NCI-H226 (cell line): ENCODE results near the gene PSD4.

Source experiments
- DNase-seq: peaks from one replicate; pipeline ENCODE4 v3.0.0-alpha.2; 2015

Gene PSD4

DNA sequence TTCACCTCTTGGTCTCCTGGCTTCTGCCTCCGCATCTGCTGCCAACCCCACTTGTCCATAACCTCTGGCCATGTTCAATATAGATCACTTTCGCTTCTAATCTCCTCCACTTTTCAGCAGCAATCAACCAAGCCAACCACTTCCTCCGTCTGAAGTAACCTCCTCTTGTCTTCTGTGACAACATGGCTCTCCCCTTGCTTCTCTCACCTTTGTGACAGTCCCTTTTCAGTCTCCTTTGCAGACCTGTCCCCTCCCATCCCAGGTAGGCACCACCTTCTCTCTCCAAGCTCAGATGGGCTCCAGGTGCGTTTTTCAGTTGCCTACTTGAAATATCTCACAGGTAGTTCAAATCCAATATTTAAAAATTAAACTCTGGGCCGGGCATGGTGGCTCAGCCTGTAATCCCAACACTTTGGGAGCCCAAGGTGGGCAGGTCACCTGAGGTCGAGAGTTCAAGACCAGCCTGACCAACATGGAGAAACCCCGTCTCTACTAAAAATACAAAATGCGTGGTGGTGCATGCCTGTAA is 4.7 kb upstream of the PSD4 start:
- DNase-seq, result no peak

DNA sequence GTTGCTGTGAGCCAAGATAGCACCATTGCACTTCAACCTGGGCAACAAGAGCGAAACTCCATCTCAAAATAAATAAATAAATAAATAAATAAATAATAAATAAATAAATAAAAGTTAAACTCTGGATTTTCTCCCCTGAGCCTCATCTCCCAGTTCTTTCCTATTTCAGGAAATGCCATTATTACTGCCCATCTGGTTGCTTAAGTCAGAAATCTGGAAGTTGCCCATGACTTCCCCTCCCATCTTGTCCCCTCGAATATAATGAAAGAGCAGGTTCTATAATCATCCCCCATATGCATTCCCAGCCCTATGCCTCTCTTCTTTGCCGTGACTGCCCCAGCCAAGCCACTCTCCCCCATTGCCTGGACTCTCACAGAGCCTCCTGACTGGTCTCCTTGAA is 4.2 kb upstream of the PSD4 start:
- no peak for DNase-seq

DNA sequence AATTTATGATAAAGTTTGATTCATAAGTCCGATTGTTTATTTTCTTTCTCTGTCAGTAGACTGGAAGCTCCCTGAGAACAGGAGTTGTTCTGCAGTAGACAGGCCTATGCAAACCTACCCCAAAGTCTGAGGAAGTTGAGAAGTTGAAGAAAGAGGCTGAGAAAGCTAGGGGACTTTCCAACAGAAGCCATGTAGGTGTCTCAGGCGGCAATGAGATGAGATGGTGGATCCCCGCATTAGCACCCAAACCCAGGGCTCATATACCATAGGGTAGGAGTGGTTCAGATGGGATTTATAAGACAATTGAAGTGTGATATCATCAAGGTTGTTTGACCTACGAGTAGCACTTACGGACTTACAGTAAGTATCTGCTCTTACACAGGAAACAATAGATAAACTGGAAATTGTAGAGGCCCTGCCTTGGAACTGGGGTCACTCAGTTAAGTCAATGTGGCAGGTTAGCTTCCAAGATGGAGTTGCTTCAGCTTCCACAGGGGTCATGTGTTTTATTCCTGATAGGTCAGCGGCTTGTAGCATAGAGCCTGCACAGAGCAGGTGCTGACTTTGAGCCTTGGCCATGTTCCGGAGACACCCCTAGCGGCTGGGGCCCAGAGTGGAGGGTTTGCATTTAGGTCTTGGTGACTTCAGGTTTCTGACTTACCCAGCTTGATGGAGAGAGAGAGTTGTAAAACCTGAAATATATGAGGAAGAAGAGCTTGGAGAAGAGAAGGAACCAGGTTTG is 2.3 kb upstream of the PSD4 start:
- no peak for DNase-seq

DNA sequence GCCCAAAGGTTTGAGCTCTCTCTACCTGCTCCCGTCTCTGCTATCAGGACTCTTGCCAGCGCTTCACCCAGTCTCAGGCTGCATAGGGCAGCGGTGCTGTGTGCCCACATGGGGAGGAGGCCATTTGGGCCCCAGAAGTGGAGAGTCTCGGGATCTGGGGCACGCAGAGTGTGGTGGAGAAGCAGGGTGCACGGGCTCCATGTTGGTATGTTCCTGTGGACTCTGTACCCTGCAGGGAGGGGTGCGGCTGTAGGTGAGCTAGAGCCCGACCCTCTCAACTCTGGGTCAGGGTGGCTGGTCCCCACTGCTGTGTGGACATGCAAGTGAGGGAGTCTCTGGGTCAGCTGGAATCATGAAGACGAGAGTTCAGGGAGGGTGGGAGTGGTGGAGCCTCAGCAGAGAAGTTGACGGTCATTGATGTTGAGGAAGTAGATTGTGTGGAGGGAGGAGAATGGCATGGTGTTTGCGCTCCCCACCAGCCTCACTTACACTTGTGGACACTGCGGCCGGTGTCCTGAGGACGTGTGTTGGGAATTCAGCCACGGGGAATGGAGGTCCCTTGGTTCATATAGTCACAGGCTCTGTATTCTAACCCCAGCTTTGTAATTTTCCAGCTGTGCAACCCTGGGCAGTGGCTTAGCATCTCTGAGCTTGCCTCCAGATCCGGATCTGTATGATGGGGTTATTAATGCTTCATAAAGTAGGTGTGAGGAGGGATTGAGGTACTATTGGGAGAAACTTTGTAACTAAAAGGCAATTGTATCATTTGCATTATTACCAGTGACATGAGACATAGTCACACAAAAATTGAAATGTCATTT is 840 bp upstream of the PSD4 start:
- no peak for DNase-seq

DNA sequence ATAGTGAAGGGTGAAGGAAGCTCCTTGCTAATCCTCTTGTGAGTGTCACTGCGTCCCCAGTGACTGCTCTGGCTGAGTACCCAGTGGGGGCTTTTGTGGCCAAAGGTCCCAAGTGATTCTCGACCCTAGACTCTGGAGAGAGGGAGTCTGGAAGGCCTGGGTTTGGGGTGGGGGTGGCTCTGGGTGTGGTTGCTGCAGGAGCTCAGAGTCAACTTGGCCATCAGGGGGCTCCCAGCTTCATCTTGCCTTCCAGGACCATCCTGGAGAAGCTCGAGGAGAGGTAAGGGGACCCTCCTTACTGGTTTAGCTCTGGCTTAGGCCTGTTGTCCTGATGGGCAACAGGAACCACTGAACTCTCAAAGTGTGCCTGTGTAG is 592 bp downstream of the PSD4 start:
- no peak for DNase-seq

DNA sequence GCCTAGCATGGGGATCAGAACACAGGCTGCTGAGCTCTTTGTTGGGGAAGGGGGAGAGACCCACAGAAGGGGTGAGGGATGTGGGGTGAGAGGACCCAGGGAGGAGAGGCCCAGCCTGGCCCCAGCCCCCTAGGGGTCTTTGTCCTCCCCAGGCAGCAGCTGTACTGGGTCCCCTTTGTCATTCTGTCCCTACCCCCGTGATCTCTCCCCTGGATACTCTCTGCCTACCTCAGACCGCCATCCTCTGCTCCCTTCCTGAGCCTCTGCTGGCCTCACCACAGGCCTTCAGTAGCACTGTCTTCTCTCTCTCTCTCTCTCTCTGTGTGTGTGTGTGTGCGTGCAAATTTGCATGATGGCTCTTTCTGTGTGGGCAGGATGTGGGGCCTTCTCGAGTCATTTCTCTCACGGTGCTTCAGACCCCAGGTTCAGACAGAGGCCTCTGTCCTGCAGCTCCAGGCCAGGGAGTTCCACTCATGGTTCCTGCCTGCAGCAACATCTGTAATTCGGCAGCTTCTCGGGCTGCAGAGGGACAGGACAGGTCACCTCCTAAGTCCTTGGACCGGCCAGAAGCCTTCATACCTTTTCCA is 1.4 kb downstream of the PSD4 start:
- no peak for DNase-seq

DNA sequence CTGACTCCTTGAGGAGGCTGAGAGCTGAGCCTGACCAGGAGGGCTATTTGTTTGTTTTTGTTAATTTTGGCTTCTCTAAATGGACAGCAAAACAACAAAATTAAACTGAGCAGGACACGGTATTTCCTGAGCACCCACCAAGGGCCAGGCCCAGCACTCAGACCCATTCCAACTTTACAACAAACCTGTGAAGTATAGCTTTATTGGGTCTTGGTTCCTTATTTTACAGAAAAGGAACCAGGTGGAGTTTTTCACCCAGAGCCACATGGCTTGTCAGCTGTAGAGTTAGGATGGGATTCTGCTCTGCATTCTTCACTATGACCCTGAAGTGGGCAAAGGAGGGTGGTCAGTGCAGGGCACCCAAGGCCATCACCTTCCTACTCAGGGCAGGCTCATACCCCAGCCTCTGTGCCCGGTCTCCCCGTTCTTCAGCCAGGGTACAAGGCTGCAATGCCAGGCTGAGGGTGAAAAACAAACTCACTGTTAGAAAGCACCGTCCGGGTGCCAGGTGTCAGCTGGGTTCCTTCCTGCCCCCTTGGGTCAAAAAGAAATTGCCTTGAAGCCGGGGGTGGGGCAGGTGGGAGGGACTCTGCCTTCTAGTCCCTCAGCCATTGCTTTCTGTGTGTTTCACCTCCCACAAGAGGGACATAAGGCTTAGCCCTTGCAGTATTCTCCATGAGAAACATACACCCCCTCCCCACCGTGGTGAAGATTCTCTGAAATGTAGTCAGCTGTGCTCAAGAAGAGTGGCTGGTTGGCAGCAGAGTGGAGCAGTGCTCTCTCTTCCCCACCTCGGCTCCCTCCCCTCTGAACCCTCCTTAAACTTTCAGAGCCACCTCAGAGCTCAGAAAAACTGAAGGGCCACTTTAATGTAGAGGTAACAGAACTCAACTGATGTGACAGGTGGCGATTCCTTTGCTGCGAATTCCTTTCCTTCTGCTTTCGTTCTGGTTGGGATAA is 2.2 kb downstream of the PSD4 start:
- no peak for DNase-seq

DNA sequence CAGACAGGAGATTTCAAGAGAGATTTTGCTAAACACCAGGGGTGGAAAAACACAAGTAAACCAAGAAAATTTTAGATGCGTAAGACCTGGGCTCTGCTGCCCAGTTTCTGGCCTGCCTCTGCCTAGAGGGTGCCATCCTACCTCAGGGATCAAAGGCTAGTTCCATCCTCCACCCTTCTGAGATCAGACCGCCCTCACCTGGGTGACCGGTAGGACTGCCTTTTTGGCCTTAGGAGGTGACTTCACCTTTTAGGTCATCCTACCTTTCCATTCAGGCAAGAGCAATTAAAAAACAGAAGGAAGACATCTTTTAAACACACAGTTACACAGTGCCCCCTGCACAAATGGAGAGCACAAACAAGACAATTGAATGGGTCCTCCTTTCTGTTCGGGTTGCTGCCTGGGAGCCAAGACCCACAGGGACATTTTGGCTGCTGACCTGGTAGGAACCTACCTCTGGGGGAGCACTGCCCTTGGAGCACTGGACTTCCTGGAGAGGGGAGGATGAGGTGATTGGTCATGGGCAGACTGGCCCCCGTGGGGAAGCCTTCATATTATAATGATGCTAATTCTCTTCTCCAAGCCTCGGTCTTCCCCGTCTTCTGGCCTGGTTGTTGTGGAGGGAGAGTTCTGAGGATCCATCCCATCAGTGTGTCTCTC is 3.1 kb downstream of the PSD4 start:
- no peak for DNase-seq

DNA sequence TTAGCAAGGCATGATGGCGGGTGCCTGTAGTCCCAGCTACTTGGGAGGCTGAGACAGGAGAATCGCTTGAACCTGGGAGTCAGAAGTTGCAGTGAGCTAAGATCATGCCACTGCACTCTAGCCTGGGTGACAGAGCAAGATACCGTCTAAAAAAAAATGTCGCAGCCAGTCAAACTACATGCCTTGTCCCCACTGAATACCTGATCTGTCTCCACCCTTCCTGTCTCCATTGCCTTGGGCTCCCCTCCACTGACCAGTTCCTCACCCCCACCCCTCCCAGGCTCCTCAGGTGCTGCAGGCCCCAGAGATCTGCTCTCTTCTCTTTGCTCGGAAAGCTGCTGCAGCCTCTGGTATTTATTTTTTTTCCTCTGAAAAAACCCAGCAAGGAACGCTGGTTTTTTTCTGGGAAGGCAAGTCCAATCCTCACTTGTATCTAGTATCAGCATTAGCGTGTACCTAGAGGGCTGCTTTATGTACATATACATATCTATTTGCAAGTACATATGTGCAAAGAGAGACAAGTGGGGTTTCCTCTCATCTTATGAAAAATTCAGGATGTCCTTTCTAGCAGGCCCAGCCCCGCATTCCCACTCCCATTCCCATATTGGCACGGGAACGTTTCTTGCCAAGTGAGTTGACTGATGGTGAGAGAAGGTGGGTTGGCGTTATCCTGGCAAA is 4.4 kb downstream of the PSD4 start:
- DNase-seq, result no peak

DNA sequence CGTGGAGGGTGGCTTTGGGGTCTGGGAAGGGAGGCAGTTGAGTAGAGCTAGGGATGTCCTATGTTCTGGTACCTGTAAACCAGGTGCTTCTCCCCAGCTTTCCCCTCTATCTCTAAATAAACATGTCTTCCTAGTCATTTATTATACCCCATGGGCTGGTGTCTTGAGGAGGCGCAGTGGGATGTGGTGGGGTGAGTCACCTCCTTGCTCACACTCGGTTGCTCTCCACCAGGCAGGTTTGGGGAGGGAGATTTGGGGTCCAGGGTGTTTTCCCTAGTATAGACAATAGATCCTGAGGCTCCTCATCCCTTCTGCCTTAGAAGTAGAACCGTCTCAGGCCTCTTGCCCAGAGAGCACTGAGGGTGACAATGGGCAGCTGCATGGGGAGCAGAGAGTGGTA is 5.1 kb downstream of the PSD4 start:
- DNase-seq, result no peak

DNA sequence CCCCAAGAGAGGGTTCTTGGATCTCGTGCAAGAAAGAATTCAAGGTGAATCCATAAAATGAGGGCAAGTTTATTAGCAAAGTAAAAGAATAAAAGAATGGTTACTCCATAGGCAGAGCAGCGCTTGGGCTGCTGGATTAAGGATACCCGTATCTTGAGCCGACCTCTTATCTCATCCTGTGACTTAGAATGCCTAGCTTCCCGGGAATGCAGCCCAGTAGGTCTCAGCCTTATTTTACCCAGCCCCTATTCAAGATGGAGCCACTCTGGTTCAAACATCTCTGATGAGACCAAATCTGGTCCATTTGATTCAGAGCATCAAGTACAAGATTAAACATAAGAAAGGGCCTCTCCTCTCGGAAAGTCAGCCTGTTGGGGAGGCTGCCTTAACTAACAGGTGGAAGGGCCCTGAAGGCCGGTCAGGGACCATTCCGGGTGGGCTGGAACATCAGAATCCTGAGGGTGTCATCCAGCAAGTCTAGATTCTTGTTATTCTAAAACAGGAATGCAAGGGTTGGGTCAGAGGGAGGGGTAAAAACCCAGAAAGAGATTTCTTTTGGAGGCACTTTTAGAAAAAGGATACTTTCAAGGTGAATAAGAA is 5.8 kb downstream of the PSD4 start:
- no peak for DNase-seq

DNA sequence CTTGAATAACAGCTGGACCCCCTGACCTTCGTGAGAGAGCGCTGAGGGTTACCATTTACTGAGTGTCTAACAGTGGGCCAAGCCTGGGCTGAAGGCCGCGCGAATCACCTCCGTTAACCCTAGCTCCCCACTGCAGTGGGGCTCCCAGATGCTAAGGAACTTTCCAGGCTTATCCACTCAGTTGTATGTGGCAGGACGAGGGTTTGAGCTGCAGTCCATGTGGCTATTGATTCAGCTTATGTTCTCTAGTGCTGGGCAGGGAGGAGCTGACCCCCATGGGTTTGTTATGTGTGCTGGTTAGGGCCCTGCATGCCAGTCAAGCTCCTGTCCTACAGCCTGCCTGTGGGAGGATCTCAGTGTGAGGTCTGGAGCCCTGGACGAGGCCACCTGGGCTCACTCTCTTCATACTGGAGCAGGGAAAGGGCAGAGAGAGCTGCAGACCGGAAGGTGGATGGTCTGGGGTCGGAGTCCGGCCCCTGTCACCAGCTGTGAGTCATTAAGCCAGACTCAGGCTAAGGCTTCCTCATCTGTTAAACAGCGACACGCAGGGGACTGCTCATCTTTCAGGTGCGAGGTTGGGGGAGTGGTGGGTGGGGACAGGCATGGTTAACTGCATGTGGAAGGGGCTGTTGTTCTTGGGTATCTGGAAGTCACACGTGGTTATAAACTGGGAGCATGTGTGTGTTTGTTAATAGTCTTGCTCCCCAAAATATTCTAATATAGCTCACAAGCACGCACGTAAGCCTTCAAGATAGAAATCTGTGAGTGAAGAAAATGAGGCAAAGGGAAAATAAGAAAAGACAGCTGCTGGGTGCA is 6.6 kb downstream of the PSD4 start:
- DNase-seq, result no peak

DNA sequence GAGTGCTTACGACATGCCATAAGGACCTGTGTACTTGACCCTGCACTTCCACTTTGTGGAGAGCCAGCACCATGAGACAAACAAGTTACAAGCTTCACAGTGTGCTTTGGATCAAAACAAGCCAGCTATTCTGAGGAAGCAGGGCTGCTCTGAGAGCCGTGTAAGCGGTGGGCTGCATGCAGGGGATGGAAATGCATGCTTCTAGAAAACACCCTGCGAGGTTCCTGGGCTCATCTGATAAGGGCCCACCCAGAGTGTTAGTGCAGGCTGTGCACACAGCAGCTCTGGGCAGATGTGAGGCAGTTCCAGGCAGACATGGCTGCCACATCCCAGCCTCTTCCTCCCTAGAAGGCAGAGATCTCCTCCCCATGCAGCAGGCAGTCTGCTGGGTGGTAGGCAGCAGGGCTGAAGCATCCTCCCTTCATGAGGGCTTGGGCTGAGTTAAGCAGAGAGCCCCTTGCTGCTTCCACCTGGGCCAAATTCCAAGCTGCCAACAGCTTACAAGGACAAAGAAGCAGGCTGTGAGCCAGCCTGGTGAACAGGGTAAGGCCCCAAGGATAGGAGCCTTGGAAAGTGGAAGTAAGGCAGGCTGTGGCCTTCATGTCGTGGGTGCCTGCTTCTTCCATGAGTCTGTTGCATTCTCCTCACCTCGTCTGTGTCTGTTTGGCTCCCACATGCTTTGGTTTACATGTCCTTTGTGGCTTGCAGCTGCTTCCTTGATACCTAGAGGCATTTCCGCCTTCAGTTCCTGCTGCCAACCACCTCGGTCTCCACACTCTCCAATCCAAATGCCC is 7.7 kb downstream of the PSD4 start:
- no peak for DNase-seq

DNA sequence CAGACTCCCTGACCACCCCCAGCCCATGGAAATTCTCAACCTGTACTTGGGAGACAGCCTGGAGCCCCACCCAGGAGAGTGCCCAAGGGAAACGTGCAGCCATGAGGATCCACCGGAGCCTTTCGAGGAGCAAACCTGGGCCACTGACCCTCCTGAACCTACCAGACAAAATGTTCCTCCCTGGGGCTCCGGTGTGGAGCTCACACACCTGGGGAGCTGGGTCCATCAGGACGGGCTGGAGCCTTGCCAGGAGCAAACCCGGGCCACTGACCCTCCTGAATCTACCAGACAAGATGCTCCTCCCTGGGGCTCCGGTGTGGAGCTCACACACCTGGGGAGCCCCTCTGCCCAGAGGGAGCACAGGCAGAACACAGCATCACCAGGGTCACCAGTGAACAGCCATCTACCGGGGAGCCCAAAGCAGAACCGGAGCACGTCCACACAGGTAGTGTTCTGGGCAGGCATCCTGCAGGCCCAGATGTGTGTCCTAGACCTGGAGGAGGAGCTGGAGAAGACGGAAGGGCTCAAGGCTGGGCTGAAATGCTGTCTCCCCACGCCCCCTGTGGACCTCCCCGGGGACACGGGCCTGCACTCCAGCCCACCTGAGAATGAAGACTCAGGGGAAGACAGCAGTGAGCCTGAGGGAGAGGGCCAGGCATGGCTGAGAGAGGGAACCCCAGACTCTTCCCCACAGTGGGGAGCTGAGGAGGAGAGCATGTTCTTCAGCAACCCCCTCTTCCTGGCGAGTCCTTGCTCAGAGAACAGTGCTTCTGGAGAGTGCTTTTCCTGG is 8.9 kb downstream of the PSD4 start:
- no peak for DNase-seq

DNA sequence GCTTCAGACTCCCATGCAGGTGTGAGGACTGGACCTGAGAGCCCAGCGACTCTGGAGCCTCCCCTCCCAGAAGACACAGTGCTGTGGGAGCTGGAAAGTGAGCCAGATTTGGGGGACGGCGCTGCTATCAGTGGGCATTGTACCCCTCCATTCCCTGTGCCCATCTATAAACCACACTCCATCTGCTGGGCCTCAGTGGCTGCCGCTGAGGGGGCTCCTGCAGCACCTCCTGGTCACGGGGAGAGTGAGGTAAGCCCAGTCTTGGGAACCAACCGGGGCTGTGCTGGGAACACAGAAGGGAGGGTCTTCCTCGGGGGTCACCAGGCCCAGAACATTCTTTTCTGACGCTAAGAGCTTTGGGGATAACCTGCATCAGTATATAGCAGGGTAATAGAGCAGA is 9.5 kb downstream of the PSD4 start:
- DNase-seq, result no peak

DNA sequence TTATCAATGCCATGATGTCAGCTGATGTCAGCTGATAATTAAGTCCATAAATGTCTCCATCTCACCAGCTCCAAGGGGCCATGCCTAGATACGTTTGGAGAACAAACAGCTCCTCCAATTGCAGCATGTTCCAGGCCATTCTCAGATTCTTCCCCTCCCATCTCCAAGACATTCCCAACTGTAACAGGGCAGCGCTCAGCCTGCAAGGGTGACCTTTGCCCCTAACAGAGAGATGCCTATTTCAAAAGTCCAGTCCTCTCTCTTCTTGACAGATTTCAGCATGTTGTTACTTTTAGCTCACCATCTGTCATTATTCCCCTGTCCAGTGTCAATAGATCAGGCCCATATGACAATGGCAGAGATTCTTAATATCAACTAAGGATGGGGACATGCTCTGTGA is 9.9 kb downstream of the PSD4 start:
- DNase-seq, result no peak

DNA sequence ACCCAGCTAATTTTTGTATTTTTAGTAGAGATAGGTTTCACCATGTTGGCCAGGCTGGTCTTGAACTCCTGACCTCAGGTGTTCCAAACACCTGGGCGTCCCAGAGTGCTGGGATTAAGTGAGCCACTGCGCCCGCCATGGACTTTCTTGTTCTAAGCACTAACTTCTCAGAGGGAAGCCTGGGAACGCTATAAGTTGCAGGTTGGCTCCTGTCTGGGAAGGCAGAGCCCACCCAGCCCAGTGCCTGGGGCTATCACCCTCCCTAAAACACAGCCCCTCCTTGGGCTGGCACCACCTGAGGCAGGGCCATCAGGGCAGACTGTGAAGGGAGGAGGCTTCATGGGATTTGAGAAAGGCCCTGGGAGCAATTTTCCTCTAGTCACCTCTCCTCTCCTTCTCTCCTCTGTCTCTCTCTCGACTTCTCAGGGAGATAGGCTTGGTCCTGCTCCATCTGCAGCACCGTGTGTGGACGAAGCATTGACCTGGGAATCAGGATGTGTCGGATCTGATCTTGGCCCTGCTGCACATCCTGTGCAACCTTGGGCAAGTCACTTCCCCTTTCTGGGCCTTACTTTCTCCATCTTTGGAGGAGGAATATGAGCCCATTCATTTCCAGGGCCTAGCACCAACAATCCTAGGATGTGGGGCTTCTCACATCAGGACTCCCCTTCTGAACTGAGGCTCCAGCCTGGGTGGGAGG is 10.9 kb downstream of the PSD4 start:
- no peak for DNase-seq
